AG04450 (cell line): ENCODE results near the gene RGS6. TPM values are rescaled to one million over a fixed set of nuclear protein-coding genes. Genes with fewer than 3 reads are reported as not detected.

Source experiments
- CTCF ChIA-PET: fragments of 300-600, 350-600 bp; formaldehyde crosslinking; extraction: SDS; loops from one replicate; lab custom pipeline; 2022; ENCODE audit warnings: antibody characterized with exemption, inconsistent platforms; lab: Charles Lee
- POLR2A ChIA-PET: fragments of 350-600 bp; formaldehyde crosslinking; extraction: SDS; loops from one replicate; lab custom pipeline; 2021; ENCODE audit warnings: antibody characterized with exemption, inconsistent platforms; lab: Yijun Ruan, JAX
- DNase-seq: peaks from one replicate; pipeline ENCODE4 v3.0.0-alpha.2; 2011; ENCODE audit warnings: low read depth, low spot score
- H3K27ac ChIP-seq: one replicate; pipeline ENCODE4 v1.5.1; 2012; ENCODE audit warnings: low read depth, low read length, control low read depth
- H3K27me3 ChIP-seq: one replicate; pipeline ENCODE4 v1.6.0; 2012; ENCODE audit warnings: low read length; ENCODE audit not compliant: control insufficient read depth, insufficient read depth
- H3K4me3 ChIP-seq: 2 replicates; pipeline ENCODE4 v1.5.1; 2011; ENCODE audit warnings: mild to moderate bottlenecking, low read depth, low read length, control low read depth
- H3K9me3 ChIP-seq: 2 replicates; pipeline ENCODE4 v1.5.1; 2012; ENCODE audit warnings: low read length; ENCODE audit not compliant: control insufficient read depth, insufficient read depth
- polyA plus RNA-seq: library from polyadenylated mRNA; depleted of rRNA; stranded (reverse); fragments of >200 nt; gene quantifications from 2 replicates; pipeline ENCODE4 v1.2.3, GENCODE V29; 2011
- TF ChIP-seq, protein P1 (sequence below): IDR thresholded peaks from 2 replicates; pipeline ENCODE4 v1.5.1; 2011; ENCODE audit warnings: low read depth, low read length, control low read depth, inconsistent platforms

Gene RGS6
- polyA plus RNA-seq, 1 experiment = not detected

DNA sequence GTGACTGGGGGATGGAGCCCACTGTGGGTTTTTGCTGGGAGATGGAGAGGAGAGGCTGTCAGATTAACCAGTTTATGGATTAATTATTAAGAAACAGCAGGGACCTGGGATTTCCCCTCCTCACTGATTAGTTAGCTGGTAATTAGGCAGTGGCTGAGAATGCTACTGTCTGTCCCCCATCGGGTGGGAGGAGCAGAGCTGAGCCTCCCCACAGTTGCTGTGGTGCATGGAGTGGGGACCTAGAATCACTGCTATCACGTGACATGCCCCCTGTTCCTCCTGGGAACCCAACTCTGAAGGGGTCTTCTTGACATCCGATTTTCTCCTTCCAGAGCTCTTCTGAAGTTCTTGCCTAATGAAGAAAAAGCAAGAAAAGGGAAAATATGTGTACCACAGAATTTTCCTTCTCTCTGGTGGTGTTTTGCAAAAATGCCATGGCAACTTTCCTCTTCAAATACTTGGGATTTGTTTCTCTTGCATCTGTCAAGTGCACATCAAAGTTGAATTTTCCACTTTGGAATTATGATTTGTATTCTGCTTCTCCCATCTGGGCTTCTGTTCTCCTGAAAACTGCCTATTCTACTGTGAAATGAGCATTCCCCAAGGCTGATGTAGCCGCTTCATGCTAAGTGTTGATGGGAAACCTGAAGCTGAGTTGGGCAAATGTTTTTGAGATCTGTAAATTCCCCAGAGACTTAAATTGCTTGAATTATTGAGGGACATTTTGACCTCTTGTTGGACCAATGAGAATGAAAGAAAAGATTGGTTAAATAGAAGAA is 264.2 kb downstream of the RGS6 start:
- H3K4me3 ChIP-seq = no peak overlapping the region
- ChIA-PET POLR2A (no interaction called here), CTCF (no interaction called here)
- no peak for DNase-seq
- H3K27ac ChIP-seq = no peak overlapping the region
- no peaks in the 10 kb centered on the region for H3K27me3 ChIP-seq
- H3K9me3 ChIP-seq = no peaks in the 10 kb centered on the region
- TF ChIP-seq, protein P1, sequence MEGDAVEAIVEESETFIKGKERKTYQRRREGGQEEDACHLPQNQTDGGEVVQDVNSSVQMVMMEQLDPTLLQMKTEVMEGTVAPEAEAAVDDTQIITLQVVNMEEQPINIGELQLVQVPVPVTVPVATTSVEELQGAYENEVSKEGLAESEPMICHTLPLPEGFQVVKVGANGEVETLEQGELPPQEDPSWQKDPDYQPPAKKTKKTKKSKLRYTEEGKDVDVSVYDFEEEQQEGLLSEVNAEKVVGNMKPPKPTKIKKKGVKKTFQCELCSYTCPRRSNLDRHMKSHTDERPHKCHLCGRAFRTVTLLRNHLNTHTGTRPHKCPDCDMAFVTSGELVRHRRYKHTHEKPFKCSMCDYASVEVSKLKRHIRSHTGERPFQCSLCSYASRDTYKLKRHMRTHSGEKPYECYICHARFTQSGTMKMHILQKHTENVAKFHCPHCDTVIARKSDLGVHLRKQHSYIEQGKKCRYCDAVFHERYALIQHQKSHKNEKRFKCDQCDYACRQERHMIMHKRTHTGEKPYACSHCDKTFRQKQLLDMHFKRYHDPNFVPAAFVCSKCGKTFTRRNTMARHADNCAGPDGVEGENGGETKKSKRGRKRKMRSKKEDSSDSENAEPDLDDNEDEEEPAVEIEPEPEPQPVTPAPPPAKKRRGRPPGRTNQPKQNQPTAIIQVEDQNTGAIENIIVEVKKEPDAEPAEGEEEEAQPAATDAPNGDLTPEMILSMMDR = no peak

DNA sequence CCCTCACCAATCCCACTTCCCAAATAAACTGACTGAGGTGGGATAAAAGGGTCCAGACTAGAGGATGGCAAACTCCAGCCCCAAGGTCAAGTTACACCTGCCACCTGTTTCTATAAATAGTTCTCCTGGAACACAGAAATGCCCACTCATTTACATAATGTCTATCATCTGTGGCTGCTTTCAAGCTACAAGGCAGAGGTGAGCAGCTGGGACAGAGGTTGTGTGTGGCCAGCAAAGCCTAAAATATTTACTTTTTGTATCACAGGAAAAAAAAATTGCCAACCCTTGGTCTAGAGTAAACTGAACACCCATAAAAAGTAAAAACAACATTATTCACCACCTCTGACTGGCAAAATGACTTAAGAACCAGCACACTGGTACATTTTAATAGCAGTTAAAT is 269.4 kb downstream of the RGS6 start:
- TF ChIP-seq, protein P1 = no peak
- POLR2A ChIA-PET = no interaction called here
- no peaks in the 10 kb centered on the region for H3K9me3 ChIP-seq
- DNase-seq = no peak
- no peaks in the 10 kb centered on the region for H3K27me3 ChIP-seq
- H3K27ac ChIP-seq = no peak overlapping the region
- H3K4me3 ChIP-seq = no peak overlapping the region
- CTCF ChIA-PET = no interaction called here

DNA sequence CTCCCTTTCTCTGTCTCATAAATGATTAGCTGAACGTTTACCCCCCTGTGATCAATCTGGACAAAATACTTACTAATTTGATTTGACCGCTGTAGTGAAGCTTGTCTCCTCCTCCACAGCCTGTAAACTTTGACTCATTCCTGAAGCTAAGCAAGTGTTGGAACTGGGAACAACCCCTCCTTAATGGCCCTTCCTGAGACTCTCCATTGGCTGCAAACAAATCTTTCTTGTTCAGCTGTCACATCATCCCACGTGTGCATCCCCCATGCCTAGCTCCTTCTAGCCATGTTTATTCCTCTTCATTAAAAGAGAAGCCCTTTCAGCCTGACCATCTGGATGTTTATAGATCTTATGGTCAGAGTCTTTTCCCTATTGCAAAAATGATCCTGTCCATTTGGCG is 281.2 kb downstream of the RGS6 start:
- Histone ChIP-seq H3K9me3 (no peaks in the 10 kb centered on the region), H3K27me3 (no peaks in the 10 kb centered on the region), H3K27ac (no peak overlapping the region), H3K4me3 (no peak overlapping the region)
- TF ChIP-seq, protein P1 = no peak
- no peak for DNase-seq
- ChIA-PET CTCF (no interaction called here), POLR2A (no interaction called here)

DNA sequence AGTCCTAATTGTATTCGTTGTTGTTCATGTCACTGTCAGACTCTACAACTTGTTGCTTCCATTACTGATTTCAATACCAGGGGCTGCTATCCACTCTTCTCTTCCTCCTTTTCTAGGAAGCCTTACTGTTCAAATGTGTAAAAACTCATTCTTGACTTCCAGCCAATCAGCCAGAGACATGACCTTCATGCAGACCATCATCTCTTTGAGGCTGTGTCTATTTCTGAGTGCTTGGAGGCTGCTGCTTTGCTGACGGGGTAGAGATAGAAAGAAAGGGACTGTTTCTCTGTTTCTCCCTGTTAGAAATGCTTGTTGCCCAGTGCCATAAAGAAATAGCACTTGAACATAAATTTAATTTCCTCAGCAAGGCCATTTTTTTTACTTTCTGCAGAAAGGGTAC is 282.9 kb downstream of the RGS6 start:
- Histone ChIP-seq H3K27ac (no peak overlapping the region), H3K9me3 (no peaks in the 10 kb centered on the region), H3K27me3 (no peaks in the 10 kb centered on the region), H3K4me3 (no peak overlapping the region)
- CTCF ChIA-PET = no interaction called here
- TF ChIP-seq, protein P1 = no peak
- DNase-seq = no peak
- POLR2A ChIA-PET = no interaction called here

DNA sequence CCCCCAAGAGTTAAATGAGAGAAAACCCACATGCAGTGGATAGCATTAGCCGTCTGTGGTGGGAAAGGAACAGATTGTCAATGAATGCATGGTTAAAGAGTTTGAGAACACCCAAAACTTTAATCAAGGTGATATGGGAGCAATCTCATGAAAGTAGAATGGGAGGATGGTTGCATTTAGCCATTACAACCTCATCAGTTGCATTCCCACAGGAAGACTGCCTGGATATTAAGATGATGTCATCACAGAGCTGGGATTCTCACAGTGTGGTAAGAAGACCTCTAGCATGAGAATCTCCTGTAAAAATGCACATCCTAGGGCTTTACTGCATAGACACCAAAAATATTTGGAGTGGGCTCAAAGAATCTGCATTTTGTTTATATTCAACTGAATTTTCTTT is 284.9 kb downstream of the RGS6 start:
- CTCF ChIA-PET = no interaction called here
- H3K27ac ChIP-seq = no peak overlapping the region
- H3K9me3 ChIP-seq = no peaks in the 10 kb centered on the region
- H3K27me3 ChIP-seq = no peaks in the 10 kb centered on the region
- DNase-seq = no peak
- no peak overlapping the region for H3K4me3 ChIP-seq
- TF ChIP-seq, protein P1 = no peak
- POLR2A ChIA-PET = no interaction called here
